MG63 (cell line): Measurements from ENCODE around the gene ZPR1. TPM values are rescaled to one million over a fixed set of nuclear protein-coding genes. Genes with fewer than 3 reads are reported as not detected.
"Not testable (repeated sequence)": the region's sequence is repeated elsewhere in the genome, so short reads cannot be mapped to it uniquely, and the experiment has no call there.

Experiments
- DNase-seq: peaks from one replicate; pipeline ENCODE4 v3.0.0-alpha.2; 2020
- H3K27me3 ChIP-seq: fragments of 250-450 bp; sonication (Bioruptor Pico); 2 replicates; pipeline ENCODE4 v1.5.1; 2020; ENCODE audit warnings: mild to moderate bottlenecking, moderate library complexity
- H3K36me3 ChIP-seq: fragments of 250-450 bp; sonication (Bioruptor Pico); 2 replicates; pipeline ENCODE4 v1.5.1; 2020; ENCODE audit warnings: mild to moderate bottlenecking, moderate library complexity
- H3K4me3 ChIP-seq: fragments of 250-450 bp; sonication (Bioruptor Pico); 2 replicates; pipeline ENCODE4 v1.5.1; 2020; ENCODE audit warnings: mild to moderate bottlenecking, moderate library complexity
- H3K9me3 ChIP-seq: fragments of 250-450 bp; sonication (Bioruptor Pico); 2 replicates; pipeline ENCODE4 v1.5.1; 2020; ENCODE audit warnings: mild to moderate bottlenecking, moderate library complexity
- total RNA-seq: library from RNA; depleted of rRNA; stranded (reverse); fragments of >200 nt; shearing (Covaris generic); gene quantifications from 2 replicates; pipeline ENCODE4 v1.2.3, GENCODE V29; 2014; ENCODE audit warnings: low replicate concordance

Gene ZPR1
- total RNA-seq, 1 experiment from 2014 or later, result 65.2 TPM

DNA sequence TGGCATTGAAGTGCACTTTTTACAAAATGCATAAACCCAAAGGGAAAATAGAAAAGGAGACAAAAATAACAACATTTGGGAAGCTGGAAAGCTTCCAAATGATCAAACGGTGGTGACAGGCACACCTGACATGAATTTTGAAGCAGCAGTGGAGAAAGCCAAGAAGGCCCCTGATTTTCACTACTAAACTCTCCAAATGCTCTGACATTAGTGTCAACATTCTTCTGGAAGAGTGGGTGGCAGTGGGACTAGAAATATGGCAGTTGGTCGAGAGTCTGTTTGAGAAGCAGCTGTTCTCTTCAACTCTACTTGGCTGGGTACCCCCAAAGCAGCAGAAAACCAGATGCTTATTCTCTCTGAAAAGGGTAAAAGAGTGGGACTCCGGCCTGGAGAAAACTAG is 16.2 kb upstream of the ZPR1 start:
- no peak overlapping the region for H3K4me3 ChIP-seq
- no peaks in the 10 kb centered on the region for H3K36me3 ChIP-seq
- H3K27me3 ChIP-seq, result no peaks in the 10 kb centered on the region
- DNase-seq, result no peak
- H3K9me3 ChIP-seq, result no peaks in the 10 kb centered on the region

DNA sequence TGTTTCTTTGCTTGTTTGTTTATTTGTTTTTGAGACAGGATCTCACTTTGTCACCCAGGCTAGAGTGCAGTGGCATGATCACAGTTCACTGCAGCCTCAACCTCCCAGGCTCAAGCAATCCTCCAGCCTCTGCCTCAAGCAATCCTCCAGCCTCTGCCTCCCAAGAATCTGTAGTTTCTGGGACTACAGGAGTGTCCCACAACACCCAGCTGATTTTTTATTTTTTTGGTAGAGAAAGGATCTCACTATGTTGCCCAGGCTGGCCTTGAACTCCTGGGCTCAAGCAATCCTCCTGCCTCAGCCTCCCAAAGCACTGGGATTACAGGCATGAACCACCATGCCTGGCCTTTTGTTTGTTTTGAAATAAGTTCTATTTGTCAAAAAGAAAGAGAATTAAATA is 13.8 kb upstream of the ZPR1 start:
- not testable (repeated sequence) for H3K36me3 ChIP-seq, H3K27me3 ChIP-seq, H3K9me3 ChIP-seq, DNase-seq, H3K4me3 ChIP-seq

DNA sequence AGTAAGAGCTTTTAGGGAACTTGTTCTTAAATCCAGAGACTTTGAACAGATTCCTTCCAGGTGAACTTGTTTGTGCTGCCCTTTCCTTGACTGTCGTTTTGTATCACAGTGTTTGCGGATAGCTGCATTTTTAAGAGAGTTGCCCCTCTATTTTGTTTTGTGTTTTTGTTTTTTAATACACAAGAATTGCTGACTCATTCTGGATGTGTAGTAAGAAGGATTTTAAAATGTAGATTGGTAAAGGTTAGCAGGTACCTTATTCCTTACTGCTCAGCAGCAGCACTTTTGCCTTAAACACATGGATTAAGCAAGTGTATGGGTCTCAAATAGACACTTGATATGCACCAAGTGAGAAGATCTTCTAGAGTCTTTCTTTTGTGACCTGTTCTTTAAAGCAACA is 12.8 kb upstream of the ZPR1 start:
- Histone ChIP-seq H3K27me3 (no peaks in the 10 kb centered on the region), H3K9me3 (no peaks in the 10 kb centered on the region), H3K4me3 (no peak overlapping the region), H3K36me3 (no peaks in the 10 kb centered on the region)
- DNase-seq, result no peak

- Histone ChIP-seq H3K27me3 (no peaks in the 10 kb centered on the region), H3K4me3 (no peak overlapping the region), H3K36me3 (no peaks in the 10 kb centered on the region), H3K9me3 (no peaks in the 10 kb centered on the region)
- no peak for DNase-seq
These were observed 10.5 kb upstream of the ZPR1 start for GRCh38 chr11:116798368-116798767.

- Histone ChIP-seq H3K27me3 (no peaks in the 10 kb centered on the region), H3K9me3 (no peaks in the 10 kb centered on the region), H3K4me3 (no peak overlapping the region), H3K36me3 (no peaks in the 10 kb centered on the region)
- no peak for DNase-seq
These were observed 10.0 kb upstream of the ZPR1 start for GRCh38 chr11:116797816-116798215.

GRCh38 chr11:116796548-116796947 is 8.7 kb upstream of the ZPR1 start:
- Histone ChIP-seq H3K4me3 (no peak overlapping the region), H3K27me3 (no peaks in the 10 kb centered on the region), H3K36me3 (no peaks in the 10 kb centered on the region), H3K9me3 (no peaks in the 10 kb centered on the region)
- DNase-seq, result no peak

- no peak overlapping the region for H3K4me3 ChIP-seq
- no peak for DNase-seq
- no peaks in the 10 kb centered on the region for H3K36me3 ChIP-seq
- H3K9me3 ChIP-seq, result no peaks in the 10 kb centered on the region
- H3K27me3 ChIP-seq, result no peaks in the 10 kb centered on the region
These were observed 7.0 kb upstream of the ZPR1 start for GRCh38 chr11:116794851-116795250.

DNA sequence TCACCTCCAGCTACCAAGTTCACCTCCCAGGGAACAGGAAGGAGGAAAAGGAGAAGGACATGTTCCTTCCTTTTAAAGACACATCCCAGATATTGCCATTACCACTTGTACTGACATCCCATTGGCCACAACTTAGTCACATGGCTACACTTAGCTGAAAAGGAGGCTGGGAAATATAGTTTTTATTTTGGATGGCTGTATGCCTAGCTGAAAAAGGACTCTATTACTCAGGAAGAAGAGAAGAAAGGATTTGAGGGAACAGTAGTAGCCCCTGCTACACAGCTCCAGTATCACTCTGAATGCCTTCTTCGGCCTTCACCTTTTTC is 5.9 kb upstream of the ZPR1 start:
- no peak overlapping the region for H3K4me3 ChIP-seq
- no peaks in the 10 kb centered on the region for H3K36me3 ChIP-seq
- no peaks in the 10 kb centered on the region for H3K9me3 ChIP-seq
- H3K27me3 ChIP-seq, result no peaks in the 10 kb centered on the region
- no peak for DNase-seq

DNA sequence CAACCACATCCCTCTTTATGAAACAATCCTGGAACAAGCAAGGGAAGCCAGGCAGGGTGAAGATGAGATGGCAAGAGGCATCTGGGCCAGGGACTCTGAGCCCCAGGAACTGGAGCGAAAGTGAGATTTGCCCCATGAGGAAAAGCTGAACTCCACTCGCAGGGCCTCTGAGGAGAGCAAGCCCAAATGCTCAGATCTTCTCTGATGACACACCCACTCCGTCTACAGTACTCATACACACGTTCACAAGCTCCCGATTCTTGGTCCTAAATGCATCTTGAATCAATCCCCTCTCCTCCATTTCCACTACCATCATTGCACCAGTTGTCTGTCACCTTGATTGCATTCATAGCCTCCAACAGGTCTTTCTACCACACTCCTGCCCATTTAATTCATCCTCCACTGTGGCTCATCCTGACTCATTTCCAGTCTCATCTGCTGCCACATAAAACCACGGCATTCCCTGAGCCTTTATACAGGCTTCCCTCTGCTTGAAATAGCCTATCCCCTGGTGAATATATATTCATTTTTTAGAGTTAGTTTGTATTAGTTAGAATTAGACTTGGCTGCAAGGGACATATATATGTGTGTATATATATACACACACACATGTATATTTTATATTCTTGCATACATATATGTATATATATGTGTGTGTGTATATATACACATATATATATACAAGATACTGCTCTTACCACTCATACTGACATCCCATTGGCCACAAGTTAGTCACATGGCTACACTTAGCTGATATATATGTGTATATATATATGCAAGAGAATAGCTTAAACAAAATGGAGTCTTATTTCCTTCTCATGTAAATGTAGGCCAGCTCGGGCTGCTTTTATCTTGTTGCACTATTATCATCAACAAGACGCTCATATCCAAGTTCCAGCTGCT is 5.3 kb upstream of the ZPR1 start:
- H3K4me3 ChIP-seq, result no peak overlapping the region
- peak; percentile 56 for DNase-seq
- H3K9me3 ChIP-seq, result no peaks in the 10 kb centered on the region
- no peaks in the 10 kb centered on the region for H3K36me3 ChIP-seq
- H3K27me3 ChIP-seq, result no peaks in the 10 kb centered on the region

- DNase-seq, result no peak
- Histone ChIP-seq H3K4me3 (no peak overlapping the region), H3K36me3 (no peaks in the 10 kb centered on the region), H3K9me3 (no peaks in the 10 kb centered on the region), H3K27me3 (no peaks in the 10 kb centered on the region)
These were observed 4.5 kb upstream of the ZPR1 start for GRCh38 chr11:116792144-116792868.

DNA sequence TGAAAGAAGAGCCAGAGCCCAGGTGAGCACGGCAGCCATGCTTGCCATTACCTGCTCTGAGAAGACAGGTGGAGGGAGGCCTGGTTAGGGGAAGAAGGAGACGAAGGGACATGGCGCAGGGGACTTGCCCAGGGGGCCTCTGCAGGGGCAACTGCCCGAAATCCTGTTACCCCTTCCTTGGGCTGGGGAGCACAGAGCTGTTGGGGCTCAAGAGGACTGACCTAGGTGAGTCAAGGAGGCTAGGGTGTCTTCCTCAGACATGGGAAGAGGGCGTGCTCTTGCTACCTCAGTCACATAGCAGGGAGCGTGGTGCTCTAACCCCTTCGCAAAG is 4.0 kb upstream of the ZPR1 start, which contains the start of gene APOA5:
Gene APOA5, minus strand, starts transcription at position 67 of the 331 bp plus-strand sequence. Its CDS starts 19 bp downstream, at position 48.
- Histone ChIP-seq H3K9me3 (no peaks in the 10 kb centered on the region), H3K27me3 (no peaks in the 10 kb centered on the region), H3K4me3 (no peak within 1 kb of the TSS), H3K36me3 (peaks cover 3% of the 10 kb centered on the region)
- no peak for DNase-seq

DNA sequence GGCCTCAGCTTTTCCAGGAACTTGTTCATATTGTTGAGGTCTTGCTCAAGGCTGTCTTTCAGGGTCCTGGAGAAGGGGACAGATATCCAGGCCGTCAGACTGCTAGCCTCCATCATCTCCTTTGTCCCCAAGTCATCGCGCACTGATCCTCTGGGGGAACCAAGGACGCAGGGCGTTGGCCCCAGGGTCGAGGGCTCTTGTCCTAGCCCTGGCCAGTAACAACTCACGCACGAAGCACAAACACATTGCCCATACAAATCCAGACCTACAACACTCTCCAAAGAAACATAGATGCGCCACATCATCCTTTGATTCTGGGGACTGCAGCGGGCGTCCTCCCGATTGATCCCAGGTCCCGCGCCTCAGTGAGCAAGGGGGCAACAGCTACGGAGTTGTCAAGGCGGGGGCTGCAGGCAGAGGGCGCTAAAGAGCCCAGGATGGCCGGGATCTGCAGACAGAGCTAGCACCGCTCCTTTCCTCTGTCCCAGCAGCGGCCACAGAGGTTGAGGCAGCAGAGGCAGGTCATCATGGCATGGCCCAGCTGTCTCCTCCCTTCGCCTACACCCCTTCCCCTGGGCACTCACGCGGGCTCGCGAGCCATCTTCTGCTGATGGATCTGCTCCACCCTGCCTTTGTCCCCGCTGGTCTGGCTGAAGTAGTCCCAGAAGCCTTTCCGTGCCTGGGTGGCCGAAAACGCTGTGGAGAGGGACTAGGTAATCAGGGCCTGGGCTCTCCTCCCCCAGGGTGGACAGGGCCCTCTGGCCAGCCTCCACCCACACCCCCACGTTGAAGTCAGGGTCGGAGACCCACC is 3.4 kb upstream of the ZPR1 start:
- DNase-seq, result peak; percentile 38
- H3K9me3 ChIP-seq, result no peaks in the 10 kb centered on the region
- no peak overlapping the region for H3K4me3 ChIP-seq
- peaks cover 9% of the 10 kb centered on the region for H3K36me3 ChIP-seq
- no peaks in the 10 kb centered on the region for H3K27me3 ChIP-seq

DNA sequence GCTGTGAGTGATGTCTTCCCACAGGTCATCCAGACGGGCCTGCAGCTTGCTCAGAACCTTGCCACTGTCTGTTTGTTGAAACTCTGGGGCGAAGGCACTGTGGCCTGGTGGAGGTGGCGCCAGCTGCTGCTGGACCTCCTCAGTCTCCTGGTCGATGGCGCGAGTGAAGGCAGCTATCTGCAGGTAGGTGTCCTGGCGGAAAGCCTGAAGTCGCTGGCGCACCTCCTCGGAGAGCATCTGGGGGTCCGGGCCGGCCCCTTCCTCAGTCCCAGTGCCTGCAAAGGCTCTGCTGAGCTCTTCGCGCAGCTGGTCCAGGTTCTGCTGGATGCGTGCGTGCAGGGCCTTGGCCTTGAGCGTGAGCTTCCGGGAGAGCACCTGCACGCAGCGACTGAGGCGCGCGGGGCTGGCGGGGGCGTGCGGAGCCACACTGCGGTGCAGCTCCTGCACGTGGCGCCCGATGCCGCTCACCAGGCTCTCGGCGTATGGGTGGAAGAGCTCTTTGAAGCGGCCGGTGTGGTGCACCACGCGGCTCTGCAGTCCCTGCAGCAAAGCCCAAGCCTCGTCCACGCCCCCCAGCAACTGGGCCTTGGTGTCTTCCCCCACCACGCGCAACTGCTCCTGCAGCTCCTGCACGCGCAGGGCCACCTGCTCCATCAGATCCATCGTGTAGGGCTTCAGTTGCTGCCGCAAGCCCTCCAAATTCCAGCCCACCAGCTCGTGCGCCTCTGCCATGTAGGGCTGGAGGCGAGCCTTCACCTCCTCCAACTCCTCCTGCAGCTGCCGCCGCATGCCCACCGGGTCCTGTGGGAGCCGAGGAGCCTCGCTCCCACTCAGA is 2.6 kb upstream of the ZPR1 start:
- Histone ChIP-seq H3K27me3 (no peaks in the 10 kb centered on the region), H3K4me3 (no peak overlapping the region), H3K36me3 (peaks cover 17% of the 10 kb centered on the region), H3K9me3 (no peaks in the 10 kb centered on the region)
- DNase-seq, result no peak

DNA sequence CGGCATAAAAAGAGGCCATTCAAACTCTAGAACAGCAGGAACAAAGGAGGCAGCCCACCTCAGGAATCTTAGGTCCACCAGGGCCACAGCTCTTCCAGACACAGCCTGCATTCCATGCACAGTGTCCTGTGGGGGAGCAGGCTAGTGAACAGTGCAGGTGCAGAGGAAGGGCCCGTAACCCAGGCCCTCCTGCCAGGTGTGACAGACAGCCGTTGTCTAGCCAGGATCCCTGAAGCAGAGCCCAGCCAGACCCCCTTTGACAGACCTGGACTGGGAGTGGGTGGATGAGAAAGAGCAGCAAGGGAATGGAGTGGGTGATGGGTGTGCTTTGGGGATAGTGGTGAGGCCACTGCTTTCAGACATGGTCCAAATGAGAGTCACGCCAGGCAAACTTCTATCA is 1.2 kb upstream of the ZPR1 start:
- no peak for DNase-seq
- H3K27me3 ChIP-seq, result no peaks in the 10 kb centered on the region
- no peak overlapping the region for H3K4me3 ChIP-seq
- no peaks in the 10 kb centered on the region for H3K9me3 ChIP-seq
- peaks cover 32% of the 10 kb centered on the region for H3K36me3 ChIP-seq

DNA sequence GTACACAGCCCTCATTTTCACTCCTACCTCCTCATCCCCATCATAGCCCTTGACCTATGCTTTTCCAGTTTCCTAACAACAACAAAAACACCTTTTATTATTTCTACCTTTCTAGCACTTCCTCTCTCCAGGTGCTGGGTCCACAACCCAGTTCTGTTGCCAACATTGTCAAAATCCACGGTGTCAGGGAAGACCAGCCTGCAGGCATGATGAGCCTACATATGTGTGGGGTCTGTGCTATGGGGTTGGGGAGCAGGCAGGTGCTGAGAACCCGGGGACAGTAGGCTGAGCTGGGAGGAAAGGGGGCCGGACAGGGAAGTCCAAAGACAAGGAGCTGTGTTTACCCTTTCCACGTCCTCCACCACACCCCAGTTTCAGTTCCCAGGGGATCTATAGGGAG is 711 bp upstream of the ZPR1 start:
- no peak for DNase-seq
- Histone ChIP-seq H3K9me3 (no peaks in the 10 kb centered on the region), H3K4me3 (peak overlapping the region; percentile 89), H3K27me3 (no peaks in the 10 kb centered on the region), H3K36me3 (peaks cover 35% of the 10 kb centered on the region)

DNA sequence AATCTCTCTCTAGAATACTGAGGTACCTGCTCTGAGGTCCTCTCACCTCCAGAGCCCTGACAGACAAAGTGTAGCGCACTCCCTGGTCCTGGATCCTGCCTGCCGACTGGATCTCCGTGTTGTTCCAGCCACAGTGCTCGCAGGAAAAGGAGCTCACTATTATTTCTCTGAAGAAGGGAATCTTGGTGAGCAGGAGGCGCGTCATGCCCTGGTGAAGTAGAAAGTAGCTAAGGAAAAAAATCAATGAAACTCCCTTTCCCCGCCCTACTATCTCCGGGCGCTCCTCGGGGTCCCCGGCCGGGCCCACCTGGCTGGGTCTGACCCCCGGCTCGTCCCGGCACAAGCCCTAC is 412 bp downstream of the ZPR1 start:
- no peak for DNase-seq
- H3K27me3 ChIP-seq, result no peaks in the 10 kb centered on the region

DNA sequence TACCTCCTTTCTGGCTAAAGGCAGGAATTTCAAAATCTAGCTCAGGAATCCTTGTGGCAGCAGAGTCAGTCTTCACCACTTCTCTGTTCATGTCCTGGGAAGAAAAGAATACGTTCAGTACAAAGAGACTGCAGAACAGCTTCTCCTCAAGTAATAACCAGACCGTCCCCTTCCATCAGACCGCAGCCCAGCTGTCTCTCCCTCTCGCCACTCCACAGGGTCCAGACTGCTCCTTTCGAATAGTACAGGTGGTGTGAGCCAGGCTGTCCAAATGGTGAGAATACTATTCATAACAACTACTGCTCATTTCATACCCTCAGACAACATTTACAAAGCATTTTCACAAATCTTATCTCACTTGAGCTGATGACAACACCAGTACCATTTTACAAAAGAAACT is 857 bp downstream of the ZPR1 start:
- H3K9me3 ChIP-seq, result no peaks in the 10 kb centered on the region
- H3K36me3 ChIP-seq, result peaks cover 50% of the 10 kb centered on the region
- peak overlapping the region; percentile 89 for H3K4me3 ChIP-seq
- H3K27me3 ChIP-seq, result no peaks in the 10 kb centered on the region
- DNase-seq, result no peak

More for the DNA sequence above, 412 bp downstream of the ZPR1 start:
- peaks cover 46% of the 10 kb centered on the region for H3K36me3 ChIP-seq
- no peaks in the 10 kb centered on the region for H3K9me3 ChIP-seq
- H3K4me3 ChIP-seq, result peak overlapping the region; percentile 89
